Measurements from ENCODE around the gene KAT6B. TPM values are rescaled to one million over a fixed set of nuclear protein-coding genes. Genes with fewer than 3 reads are reported as not detected.

Gene KAT6B
- total RNA-seq, 1 experiment from 2014 or later, result 14.9 TPM

DNA sequence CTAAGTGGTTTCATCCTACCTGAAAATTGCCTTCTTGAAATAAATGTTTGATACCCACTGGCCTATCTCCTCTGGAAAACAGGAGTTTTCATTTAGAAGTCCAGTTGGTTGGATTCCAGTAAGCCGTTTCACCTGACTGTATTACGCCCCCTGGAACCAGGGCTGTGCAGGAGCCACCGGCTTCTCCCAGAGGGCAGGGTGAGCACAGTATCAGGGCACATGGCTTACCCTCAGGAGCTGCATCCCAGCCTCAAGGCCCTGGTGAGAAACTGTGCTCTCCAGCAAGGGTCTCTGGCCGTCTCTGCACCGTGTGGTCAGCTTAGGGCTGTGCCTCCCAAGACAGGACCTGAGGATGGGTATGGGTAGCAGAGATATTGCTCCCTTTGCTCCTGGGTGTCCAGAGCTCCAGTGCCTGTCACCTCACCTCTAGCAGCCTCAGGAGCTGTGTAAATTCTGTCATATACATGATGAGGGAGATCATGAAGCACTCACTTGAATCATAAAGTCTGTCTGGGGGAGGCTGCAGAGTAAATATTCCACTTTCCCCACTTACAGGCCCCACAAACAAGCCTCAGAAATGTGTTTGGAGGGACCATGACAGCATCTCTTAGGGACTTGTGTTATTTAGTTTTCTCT, 175.4 kb downstream of the KAT6B start:
- H3K27me3 ChIP-seq (replicated peaks; ENCODE audit: control insufficient read depth, insufficient read depth, low read length), result no peaks in the 10 kb centered on the region
- intact Hi-C loops (cut with micrococcal nuclease; ENCODE audit: unreplicated experiment), result no loop called here
- POLR2A ChIA-PET, result no interaction called here
- no peaks in the 10 kb centered on the region for H3K9me3 Mint-ChIP-seq (ENCODE audit: unreplicated experiment)
- H3K27me3 Mint-ChIP-seq (ENCODE audit: insufficient read depth, unreplicated experiment), result no peaks in the 10 kb centered on the region
- no peak for DNase-seq
- CTCF ChIA-PET, result no interaction called here
- no peak overlapping the region for H3K27ac Mint-ChIP-seq (ENCODE audit: unreplicated experiment)
- no TSS peak for BruUV-seq (replicated peaks)
- no peaks in the 10 kb centered on the region for H3K4me1 Mint-ChIP-seq (ENCODE audit: low read depth, unreplicated experiment)
- no peaks in the 10 kb centered on the region for H3K36me3 ChIP-seq (ENCODE audit: control insufficient read depth, insufficient read depth, low read length)
- no peaks in the 10 kb centered on the region for H3K4me1 ChIP-seq
- no peak overlapping the region for H3K4me3 Mint-ChIP-seq (ENCODE audit: unreplicated experiment)
- H3K36me3 Mint-ChIP-seq (ENCODE audit: insufficient read depth, unreplicated experiment), result no peaks in the 10 kb centered on the region
- TF ChIP-seq, protein P1, sequence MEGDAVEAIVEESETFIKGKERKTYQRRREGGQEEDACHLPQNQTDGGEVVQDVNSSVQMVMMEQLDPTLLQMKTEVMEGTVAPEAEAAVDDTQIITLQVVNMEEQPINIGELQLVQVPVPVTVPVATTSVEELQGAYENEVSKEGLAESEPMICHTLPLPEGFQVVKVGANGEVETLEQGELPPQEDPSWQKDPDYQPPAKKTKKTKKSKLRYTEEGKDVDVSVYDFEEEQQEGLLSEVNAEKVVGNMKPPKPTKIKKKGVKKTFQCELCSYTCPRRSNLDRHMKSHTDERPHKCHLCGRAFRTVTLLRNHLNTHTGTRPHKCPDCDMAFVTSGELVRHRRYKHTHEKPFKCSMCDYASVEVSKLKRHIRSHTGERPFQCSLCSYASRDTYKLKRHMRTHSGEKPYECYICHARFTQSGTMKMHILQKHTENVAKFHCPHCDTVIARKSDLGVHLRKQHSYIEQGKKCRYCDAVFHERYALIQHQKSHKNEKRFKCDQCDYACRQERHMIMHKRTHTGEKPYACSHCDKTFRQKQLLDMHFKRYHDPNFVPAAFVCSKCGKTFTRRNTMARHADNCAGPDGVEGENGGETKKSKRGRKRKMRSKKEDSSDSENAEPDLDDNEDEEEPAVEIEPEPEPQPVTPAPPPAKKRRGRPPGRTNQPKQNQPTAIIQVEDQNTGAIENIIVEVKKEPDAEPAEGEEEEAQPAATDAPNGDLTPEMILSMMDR (IDR thresholded peaks at IDR 0.05; ENCODE audit: insufficient read depth in 1 of 2, low read depth in 1 of 2, low read length in 1 of 2, severe bottlenecking in 1 of 2, unreplicated experiment in 1 of 2), result no peak
- H3K9me3 ChIP-seq, result no peaks in the 10 kb centered on the region
- no peak overlapping the region for H3K4me3 ChIP-seq (ENCODE audit: low read depth, low read length)

DNA sequence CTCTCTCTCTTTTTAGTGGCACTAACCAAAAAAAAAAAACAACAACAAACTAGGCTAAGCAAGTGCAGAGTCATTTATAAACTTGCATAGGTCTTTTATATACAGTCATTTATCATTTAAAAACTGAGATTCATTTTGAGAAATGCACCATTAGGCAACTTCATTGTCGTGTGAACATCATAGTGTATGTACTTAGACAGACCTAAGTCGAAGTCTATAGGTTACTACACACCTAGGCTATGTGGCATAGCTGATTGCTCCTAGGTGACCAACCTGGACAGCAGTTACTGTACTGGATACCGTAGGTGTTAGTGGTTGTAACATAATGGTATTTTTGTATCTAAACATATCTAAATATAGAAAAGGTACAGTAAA, 175.9 kb downstream of the KAT6B start:
- no peak overlapping the region for H3K27ac Mint-ChIP-seq (ENCODE audit: unreplicated experiment)
- TF ChIP-seq, protein P1 (IDR thresholded peaks at IDR 0.05; ENCODE audit: insufficient read depth in 1 of 2, low read depth in 1 of 2, low read length in 1 of 2, severe bottlenecking in 1 of 2, unreplicated experiment in 1 of 2), result no peak
- CTCF ChIA-PET, result no interaction called here

DNA sequence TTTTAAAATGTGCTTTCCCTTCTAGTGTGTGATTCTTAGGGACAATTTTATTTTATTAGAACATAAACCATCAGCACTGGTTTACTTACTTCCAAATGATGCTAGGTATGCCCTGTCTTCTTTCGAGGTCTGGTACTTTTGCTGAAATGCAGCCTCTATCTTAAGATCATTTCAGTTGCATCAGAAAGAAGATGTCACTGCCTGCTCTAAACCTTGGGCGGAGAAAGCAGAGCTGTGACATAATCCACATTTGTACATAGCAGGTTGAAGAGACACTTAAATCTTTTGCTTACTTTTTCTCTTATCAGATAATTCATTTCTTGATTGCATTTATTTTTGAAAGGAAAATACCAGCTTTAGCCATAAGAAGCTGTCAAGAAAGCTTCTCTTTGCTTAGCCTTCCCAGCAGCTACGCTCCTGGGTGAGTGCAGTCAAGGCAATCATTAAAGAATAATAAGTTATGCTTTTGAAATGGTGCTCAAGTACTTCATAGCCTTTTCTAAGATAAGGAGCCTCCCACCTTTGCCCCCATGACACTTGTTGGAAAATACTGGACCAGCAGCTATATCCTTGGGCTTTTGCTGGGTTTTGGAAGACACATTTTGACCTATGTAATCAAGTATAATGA, 176.7 kb downstream of the KAT6B start:
- no peak for DNase-seq
- Mint-ChIP-seq H3K36me3 (ENCODE audit: insufficient read depth, unreplicated experiment) (no peaks in the 10 kb centered on the region), H3K27me3 (ENCODE audit: insufficient read depth, unreplicated experiment) (no peaks in the 10 kb centered on the region), H3K27ac (ENCODE audit: unreplicated experiment) (no peak overlapping the region), H3K4me1 (ENCODE audit: low read depth, unreplicated experiment) (no peaks in the 10 kb centered on the region), H3K4me3 (ENCODE audit: unreplicated experiment) (no peak overlapping the region), H3K9me3 (ENCODE audit: unreplicated experiment) (no peaks in the 10 kb centered on the region)
- no peaks in the 10 kb centered on the region for H3K4me1 ChIP-seq
- ChIA-PET POLR2A (no interaction called here), CTCF (interaction anchor here (1.4 kb wide), 1 partner anchor 19 kb away, joined by 3 read pairs; no protein-coding TSS in a partner anchor)
- TF ChIP-seq, protein P1 (IDR thresholded peaks at IDR 0.05; ENCODE audit: insufficient read depth in 1 of 2, low read depth in 1 of 2, low read length in 1 of 2, severe bottlenecking in 1 of 2, unreplicated experiment in 1 of 2), result no peak
- no peak overlapping the region for H3K4me3 ChIP-seq (ENCODE audit: low read depth, low read length)
- H3K9me3 ChIP-seq, result no peaks in the 10 kb centered on the region
- H3K36me3 ChIP-seq (ENCODE audit: control insufficient read depth, insufficient read depth, low read length), result no peaks in the 10 kb centered on the region
- intact Hi-C loops (cut with micrococcal nuclease; ENCODE audit: unreplicated experiment), result no loop called here
- no TSS peak for BruUV-seq (replicated peaks)
- no peaks in the 10 kb centered on the region for H3K27me3 ChIP-seq (replicated peaks; ENCODE audit: control insufficient read depth, insufficient read depth, low read length)

More for the DNA sequence above, 175.9 kb downstream of the KAT6B start:
- no peaks in the 10 kb centered on the region for H3K4me1 Mint-ChIP-seq (ENCODE audit: low read depth, unreplicated experiment)
- intact Hi-C loops (cut with micrococcal nuclease; ENCODE audit: unreplicated experiment), result no loop called here
- H3K4me1 ChIP-seq, result no peaks in the 10 kb centered on the region
- no peaks in the 10 kb centered on the region for H3K27me3 Mint-ChIP-seq (ENCODE audit: insufficient read depth, unreplicated experiment)
- POLR2A ChIA-PET, result no interaction called here
- BruUV-seq (replicated peaks), result no TSS peak
- H3K4me3 ChIP-seq (ENCODE audit: low read depth, low read length), result no peak overlapping the region
- no peaks in the 10 kb centered on the region for H3K36me3 Mint-ChIP-seq (ENCODE audit: insufficient read depth, unreplicated experiment)
- H3K9me3 Mint-ChIP-seq (ENCODE audit: unreplicated experiment), result no peaks in the 10 kb centered on the region
- no peaks in the 10 kb centered on the region for H3K27me3 ChIP-seq (replicated peaks; ENCODE audit: control insufficient read depth, insufficient read depth, low read length)
- H3K4me3 Mint-ChIP-seq (ENCODE audit: unreplicated experiment), result no peak overlapping the region
- no peak for DNase-seq
- H3K36me3 ChIP-seq (ENCODE audit: control insufficient read depth, insufficient read depth, low read length), result no peaks in the 10 kb centered on the region
- H3K9me3 ChIP-seq, result no peaks in the 10 kb centered on the region
